ENCODE measurements around the gene NPNT.

The NPNT gene

DNA sequence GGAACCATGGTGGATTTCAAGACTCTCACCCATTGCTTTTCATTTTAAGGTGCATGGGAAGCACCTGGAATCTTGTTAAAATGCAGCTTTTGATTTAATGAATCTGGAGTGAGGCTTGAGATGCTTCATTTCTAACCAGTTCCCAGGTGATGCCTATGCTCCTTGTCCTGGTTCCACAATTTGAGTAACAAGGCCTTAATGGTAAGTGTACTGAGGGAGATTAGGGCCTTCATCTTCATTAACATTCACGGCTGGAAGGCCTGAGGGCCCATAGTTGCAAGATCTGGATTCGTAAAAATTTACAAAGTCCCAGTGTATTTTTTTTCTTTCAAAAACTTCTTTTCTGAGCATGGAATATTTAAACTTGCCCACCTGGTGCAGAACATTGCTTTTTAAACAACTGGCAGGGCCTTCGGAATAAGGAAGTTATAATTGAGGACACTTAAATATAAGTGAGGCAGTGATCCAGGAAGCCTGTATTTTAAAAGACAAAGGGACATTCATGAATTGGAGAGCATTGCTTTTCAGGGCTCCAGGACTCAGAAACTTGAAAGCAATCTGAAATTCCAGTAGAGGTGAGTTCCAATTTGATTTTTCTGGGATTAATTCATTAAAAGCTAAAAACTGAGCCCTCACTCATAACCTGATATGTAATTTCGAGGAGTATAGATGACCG lies 77.8 kb downstream of the NPNT start:
- DNase-seq (ENCODE audit: low spot score), result no peak

DNA sequence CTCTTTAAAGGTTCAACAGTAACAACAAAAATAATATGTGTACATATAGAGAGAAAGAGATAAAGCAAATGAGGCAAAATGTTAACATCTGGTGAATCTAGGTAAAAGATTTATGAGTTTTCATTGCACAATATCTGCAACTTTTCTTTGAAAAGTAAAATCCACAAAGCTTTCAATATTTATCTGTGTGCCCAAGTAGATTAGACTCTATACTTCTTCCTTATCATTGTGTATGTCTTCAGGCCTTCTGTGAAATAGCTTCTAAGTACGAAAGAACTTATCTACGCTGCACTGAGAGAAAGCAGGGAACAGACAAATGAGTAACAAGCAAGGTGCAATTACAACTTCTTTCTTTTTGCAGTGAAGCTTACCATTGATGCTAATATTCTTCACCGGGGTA lies 81.6 kb downstream of the NPNT start:
- no peak for DNase-seq (ENCODE audit: low spot score)

GRCh38 chr4:105978684-105979296 lies 83.5 kb downstream of the NPNT start:
- DNase-seq (ENCODE audit: low spot score), result no peak

DNA sequence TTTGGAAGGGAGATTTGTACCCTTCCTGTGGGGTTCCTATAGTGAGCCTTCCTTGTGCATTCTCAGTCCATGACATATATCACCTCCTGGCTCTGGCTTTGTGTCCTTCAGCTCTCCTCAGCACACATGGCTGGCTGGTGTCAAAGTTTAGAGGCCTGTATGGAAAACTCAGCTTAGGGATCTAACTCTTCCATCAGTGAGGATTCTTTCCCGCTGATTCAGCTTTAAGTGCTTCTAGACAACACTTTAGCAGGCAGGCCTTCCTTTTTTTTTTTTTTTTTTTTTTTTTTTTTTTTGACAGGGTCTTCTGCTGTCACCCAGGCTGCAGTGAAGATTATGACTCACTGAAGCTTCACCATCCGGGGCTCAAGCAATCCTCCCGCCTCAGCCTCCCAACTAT lies 84.2 kb downstream of the NPNT start:
- no peak for DNase-seq (ENCODE audit: low spot score)

- DNase-seq (ENCODE audit: low spot score), result no peak
Measured at GRCh38 chr4:105988671-105989070, 93.4 kb downstream of the NPNT start.

DNA sequence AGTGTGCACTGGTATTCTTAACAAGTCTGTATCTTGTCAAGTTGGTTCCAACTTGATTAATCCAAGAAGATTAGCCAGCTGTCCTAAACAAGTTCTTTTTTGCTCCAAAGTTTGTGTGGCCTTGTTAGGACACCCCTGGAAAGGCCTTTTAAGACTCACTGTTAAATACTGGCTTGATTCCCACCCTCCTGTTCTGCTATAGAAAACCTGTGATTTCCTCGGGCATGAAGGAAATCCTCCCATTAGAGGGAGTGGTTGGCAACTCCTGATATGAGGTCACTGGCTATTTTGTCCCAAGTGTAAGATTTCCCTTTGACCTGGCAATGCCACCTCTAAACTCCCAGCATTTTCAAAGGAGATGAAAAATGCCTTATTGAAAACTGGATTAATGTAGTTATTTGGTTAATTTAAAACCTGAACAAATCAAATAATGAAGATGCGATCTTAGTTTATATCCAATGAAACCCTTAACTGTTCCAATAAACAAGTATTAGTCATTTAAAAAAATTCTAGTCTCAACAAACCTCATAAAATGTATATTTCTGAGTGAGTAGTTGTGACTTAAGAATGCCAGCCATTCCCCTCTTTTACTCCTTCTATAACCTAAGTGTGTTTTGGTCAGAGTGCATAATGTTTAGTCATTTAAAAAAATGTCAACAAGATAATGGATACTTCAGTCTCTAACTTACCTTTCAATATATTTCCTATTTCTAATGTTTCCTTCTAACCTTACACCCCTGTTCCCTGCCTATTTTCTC lies 94.4 kb downstream of the NPNT start:
- peak; percentile 12 for DNase-seq (ENCODE audit: low spot score)

DNA sequence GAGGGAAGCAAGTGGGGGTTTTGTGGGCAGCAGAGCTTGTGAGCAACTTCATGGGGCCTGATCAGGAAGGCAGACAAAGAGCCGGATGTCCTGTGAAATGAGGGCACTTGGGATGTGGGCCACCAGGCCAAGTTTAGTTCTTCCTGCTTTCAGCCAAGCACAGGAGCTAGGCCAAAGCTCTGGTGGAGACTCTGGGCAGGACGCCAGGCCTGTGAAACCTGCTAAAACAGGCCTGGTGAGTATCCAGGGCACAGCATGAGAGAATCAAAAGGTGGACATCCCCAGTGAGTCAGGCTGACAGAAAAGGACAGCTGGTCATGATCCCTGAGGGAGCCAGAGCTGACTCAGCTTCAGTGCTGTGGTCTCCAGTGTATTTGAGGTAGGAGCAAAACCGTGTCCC lies 95.7 kb downstream of the NPNT start:
- DNase-seq (ENCODE audit: low spot score), result peak; percentile 45

DNA sequence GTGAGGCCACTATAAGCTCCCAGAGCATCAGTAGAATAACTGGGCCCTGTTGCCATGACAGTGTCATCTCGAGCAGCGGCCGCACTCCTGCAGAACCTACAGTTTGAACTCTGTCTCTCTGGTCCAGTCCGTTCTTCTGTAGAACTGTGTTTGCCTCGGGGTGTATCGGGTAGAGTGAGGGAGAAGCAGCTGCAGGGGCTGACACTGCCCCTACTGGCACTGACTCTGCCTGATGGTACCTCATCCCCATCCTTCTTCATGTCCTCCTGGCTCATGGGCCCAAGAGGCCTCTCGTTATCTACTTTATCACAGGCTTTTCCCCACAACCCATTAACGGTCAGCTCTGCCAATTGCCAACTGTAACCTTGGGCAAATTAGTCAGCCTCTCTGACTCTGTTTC lies 96.5 kb downstream of the NPNT start:
- no peak for DNase-seq (ENCODE audit: low spot score)

DNA sequence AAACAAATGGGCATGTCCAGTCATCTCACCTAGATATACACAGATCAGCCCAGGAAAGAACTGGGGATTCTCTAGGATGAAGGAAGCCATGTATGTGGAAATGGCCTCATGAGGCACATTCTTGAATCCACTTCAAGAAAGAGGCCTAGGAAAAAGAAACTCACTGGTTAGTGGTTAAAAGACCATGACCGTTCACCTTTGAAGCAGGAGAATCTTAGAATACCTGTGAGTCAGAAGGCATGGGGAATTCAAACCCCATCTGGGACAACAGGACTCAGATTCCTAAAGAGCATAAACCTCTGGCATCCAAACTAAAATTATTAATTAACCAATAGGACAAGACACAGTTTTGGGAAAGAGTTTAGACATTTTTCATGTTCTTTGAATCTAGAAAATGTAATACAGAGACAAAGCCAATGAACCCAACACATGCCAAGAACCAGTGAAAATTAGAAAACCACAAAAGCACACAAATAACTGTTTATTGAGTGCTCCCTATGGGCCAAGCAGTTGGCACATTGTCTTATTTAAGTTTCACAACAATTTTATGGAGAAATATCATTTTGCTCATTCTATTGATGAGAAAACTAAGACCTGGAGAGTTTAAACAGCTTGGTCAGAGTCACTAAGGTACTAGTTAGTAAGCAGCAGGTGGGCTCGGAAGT lies 97.5 kb downstream of the NPNT start:
- DNase-seq (ENCODE audit: low spot score), result no peak

- DNase-seq (ENCODE audit: low spot score), result no peak
Measured at GRCh38 chr4:105994061-105994460, 98.8 kb downstream of the NPNT start.

DNA sequence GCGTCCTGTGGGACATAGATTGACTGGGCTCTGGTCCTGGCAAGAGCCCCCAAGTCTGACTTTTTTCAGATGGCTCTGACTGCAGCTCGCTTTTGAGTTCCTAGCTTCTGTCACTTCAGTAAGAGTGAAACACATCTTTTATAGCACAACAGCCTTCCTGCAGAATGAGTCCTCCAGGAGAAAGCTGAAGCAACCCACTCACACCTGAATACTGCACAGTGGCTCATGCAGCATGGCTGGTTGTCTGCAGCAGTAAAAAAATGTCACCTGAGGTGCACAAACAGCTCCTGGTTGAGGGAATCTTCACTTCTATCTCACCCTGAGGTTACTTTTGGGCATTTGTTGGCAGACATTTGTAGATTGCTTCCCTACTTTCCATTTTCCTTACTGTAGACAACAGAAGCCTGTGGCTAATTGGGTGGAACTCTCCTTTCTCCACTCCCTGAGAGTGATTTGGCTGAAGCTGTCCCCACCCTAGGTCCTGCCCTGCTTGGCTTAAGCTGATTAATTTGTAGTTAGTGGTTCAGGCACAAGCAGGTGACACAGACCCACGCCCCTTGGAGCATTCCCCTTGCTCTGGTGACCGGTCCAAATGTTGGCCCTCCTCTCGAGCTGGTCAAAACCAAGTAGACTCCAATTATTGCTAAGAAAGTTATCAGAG lies 99.7 kb downstream of the NPNT start:
- no peak for DNase-seq (ENCODE audit: low spot score)

DNA sequence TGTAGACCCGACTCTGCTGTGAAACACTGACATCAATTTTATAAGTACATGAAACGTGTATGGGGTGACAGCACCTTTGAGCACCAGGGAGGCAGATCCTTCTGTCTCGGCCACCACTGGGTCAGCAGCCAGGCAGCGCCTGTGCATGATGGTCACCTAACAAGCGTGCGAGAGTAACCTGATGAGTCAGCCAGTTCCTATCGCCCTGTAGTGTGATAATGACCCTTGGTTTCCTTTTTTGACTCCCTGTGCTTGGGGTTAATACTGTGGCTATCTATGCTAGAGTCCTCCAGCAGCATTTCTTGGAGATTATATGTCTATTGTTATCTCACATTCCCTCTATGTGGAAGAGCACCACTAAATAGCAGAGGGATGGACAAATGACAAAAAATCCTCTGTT lies 101.6 kb downstream of the NPNT start:
- DNase-seq (ENCODE audit: low spot score), result no peak

GRCh38 chr4:105998171-105999063 lies 103.1 kb downstream of the NPNT start:
- DNase-seq (ENCODE audit: low spot score), result no peak

GRCh38 chr4:106002994-106003393 lies 107.7 kb downstream of the NPNT start:
- no peak for DNase-seq (ENCODE audit: low spot score)

GRCh38 chr4:106010761-106011160 lies 115.5 kb downstream of the NPNT start:
- no peak for DNase-seq (ENCODE audit: low spot score)

DNA sequence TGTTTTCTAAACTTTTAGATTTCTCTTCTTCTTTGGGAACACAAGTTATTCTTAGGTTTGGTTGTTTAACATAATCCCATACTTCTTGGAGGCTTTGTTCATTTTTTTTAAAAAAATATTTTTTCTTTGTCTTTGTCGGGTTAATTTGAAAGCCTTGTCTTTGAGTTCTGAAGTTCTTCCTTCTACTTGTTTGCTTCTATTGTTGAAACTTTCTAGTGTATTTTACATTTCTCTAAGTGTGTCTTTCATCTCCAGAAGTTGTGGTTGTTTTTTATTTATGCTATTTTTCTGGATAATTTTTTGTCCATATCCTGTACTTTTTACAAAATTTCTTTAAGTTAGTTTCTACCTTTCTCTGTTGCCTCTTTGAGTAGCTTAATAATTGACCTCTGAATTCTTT lies 116.1 kb downstream of the NPNT start:
- DNase-seq (ENCODE audit: low spot score), result no peak

DNA sequence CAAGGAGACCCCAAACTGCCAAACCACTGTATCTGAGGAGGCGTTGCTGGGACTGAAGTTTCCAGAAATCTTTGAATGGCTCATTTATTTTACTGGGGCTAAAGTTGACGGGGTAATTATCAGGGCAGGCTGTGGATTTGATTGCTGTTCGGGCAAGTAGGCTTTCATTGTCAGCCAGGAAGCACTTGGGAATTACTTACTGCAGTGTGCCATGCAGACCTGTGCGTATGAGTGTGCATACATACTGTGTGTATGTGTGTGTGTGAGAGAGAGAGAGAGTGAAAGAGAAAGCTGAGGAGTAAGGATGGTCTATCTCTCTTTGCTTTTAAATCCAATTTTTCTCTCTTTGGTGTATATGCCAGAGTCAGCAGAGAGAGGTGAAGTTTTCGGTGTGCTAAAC lies 122.7 kb downstream of the NPNT start:
- no peak for DNase-seq (ENCODE audit: low spot score)

GRCh38 chr4:106019771-106020170 lies 124.5 kb downstream of the NPNT start:
- DNase-seq (ENCODE audit: low spot score), result no peak

Measured in LoVo (cell line).